Measurements from ENCODE around the gene NACA. TPM values are rescaled to one million over a fixed set of nuclear protein-coding genes. Genes with fewer than 3 reads are reported as not detected.
A peak's percentile ranks its signal among the peaks of the same experiment; 100 is the strongest.

The NACA gene
- total and polyA plus RNA-seq, 2 of the 13 experiments (the other 11 are each of a cell fraction or from before 2014, with no cell fraction given): 799 to 1,700 TPM

DNA sequence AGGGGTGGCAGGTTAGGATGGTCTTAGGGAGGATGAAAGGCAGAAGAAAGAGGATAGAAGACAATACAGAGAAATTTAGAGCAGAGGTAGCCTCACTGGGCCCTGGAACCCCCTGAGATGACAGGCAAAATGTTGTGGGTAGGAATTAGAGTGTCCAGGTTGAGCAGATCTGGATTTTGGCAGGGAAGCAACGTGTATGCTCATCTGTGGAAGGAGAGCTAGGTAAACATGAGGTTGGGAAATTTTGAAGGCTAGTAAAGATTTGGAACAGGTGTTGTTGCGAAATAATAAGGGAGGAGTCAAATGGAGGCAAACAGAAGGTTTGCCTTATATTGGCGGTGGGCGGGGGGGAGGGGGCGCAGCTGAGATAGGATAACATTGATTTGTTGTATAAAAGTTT lies 43.3 kb upstream of the NACA start (continued):
- TF ChIP-seq, protein P1, sequence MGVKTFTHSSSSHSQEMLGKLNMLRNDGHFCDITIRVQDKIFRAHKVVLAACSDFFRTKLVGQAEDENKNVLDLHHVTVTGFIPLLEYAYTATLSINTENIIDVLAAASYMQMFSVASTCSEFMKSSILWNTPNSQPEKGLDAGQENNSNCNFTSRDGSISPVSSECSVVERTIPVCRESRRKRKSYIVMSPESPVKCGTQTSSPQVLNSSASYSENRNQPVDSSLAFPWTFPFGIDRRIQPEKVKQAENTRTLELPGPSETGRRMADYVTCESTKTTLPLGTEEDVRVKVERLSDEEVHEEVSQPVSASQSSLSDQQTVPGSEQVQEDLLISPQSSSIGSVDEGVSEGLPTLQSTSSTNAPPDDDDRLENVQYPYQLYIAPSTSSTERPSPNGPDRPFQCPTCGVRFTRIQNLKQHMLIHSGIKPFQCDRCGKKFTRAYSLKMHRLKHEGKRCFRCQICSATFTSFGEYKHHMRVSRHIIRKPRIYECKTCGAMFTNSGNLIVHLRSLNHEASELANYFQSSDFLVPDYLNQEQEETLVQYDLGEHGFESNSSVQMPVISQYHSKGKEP (CRISPR knock-in tag; IDR thresholded peaks at IDR 0.05): no peak
- no peak for TF ChIP-seq DDIT3 (CRISPR knock-in tag; IDR thresholded peaks at IDR 0.05)
- 0 out of 2 replicates have a peak, but pooled peaks have one; percentile 36 for TF ChIP-seq ZNF331 (CRISPR knock-in tag; IDR thresholded peaks at IDR 0.05)
- no peak for TF ChIP-seq ZHX1 (CRISPR knock-in tag; IDR thresholded peaks at IDR 0.05; ENCODE audit: low read depth)
- no peak for TF ChIP-seq ZNF704 (CRISPR knock-in tag; IDR thresholded peaks at IDR 0.05; ENCODE audit: borderline replicate concordance)
- TF ChIP-seq, protein P2, sequence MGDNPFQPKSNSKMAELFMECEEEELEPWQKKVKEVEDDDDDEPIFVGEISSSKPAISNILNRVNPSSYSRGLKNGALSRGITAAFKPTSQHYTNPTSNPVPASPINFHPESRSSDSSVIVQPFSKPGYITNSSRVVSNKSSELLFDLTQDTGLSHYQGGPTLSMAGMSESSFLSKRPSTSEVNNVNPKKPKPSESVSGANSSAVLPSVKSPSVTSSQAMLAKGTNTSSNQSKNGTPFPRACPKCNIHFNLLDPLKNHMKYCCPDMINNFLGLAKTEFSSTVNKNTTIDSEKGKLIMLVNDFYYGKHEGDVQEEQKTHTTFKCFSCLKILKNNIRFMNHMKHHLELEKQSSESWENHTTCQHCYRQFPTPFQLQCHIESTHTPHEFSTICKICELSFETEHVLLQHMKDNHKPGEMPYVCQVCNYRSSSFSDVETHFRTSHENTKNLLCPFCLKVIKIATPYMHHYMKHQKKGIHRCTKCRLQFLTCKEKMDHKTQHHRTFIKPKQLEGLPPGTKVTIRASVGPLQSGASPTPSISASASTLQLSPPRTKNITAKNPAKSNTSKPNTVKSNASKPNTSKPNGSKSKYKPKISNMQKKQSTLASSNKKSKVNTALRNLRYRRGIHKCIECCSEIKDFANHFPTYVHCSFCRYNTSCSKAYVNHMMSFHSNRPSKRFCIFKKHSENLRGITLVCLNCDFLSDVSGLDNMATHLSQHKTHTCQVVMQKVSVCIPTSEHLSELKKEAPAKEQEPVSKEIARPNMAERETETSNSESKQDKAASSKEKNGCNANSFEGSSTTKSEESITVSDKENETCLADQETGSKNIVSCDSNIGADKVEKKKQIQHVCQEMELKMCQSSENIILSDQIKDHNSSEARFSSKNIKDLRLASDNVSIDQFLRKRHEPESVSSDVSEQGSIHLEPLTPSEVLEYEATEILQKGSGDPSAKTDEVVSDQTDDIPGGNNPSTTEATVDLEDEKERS (CRISPR knock-in tag; IDR thresholded peaks at IDR 0.05): no peak
- TF ChIP-seq ZNF616 (CRISPR knock-in tag; IDR thresholded peaks at IDR 0.05; ENCODE audit: low read depth): no peak
- no peak for TF ChIP-seq ZNF296 (CRISPR knock-in tag; conservative IDR thresholded peaks at IDR 0.05)
- no peak for TF ChIP-seq GABPB1 (CRISPR knock-in tag; IDR thresholded peaks at IDR 0.05)
- no peak for TF ChIP-seq ZFP62 (CRISPR knock-in tag; IDR thresholded peaks at IDR 0.05)
- TF ChIP-seq, protein P3, sequence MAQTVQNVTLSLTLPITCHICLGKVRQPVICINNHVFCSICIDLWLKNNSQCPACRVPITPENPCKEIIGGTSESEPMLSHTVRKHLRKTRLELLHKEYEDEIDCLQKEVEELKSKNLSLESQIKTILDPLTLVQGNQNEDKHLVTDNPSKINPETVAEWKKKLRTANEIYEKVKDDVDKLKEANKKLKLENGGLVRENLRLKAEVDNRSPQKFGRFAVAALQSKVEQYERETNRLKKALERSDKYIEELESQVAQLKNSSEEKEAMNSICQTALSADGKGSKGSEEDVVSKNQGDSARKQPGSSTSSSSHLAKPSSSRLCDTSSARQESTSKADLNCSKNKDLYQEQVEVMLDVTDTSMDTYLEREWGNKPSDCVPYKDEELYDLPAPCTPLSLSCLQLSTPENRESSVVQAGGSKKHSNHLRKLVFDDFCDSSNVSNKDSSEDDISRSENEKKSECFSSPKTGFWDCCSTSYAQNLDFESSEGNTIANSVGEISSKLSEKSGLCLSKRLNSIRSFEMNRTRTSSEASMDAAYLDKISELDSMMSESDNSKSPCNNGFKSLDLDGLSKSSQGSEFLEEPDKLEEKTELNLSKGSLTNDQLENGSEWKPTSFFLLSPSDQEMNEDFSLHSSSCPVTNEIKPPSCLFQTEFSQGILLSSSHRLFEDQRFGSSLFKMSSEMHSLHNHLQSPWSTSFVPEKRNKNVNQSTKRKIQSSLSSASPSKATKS (CRISPR knock-in tag; IDR thresholded peaks at IDR 0.05): no peak
- TF ChIP-seq KDM6A (CRISPR knock-in tag; IDR thresholded peaks at IDR 0.05; ENCODE audit: low read depth): no peak
- no peak for TF ChIP-seq FOXA1 (IDR thresholded peaks at IDR 0.05)
- peak; percentile 59 for TF ChIP-seq FOXA1 (CRISPR knock-in tag; IDR thresholded peaks at IDR 0.05)
- no peak for TF ChIP-seq ZBTB26 (CRISPR knock-in tag; IDR thresholded peaks at IDR 0.05; ENCODE audit: borderline replicate concordance)
- no peak for TF ChIP-seq ZNF263 (CRISPR knock-in tag; IDR thresholded peaks at IDR 0.05)
- no peak for TF ChIP-seq PHF5A (CRISPR knock-in tag; IDR thresholded peaks at IDR 0.05; ENCODE audit: low read depth, unreplicated experiment)
- TF ChIP-seq SP5 (CRISPR knock-in tag; IDR thresholded peaks at IDR 0.05; ENCODE audit: borderline replicate concordance, low read depth): peak; percentile 39; the same call in 1 of the 2 replicates
